Neutrophil (primary cell): ENCODE results near the gene CD6.

Experiments used
- H3K27ac ChIP-seq: fragments of 200-600 bp; sonication (generic); 2 replicates; pipeline ENCODE4 v1.5.1; 2016; ENCODE audit warnings: mild to moderate bottlenecking, moderate library complexity
- H3K27me3 ChIP-seq: fragments of 200-600 bp; sonication (generic); 2 replicates; pipeline ENCODE4 v1.6.0; 2016; ENCODE audit warnings: mild to moderate bottlenecking
- H3K36me3 ChIP-seq: fragments of 200-600 bp; sonication (generic); 2 replicates; pipeline ENCODE4 v1.5.1; 2017
- H3K4me1 ChIP-seq, 2 experiments: fragments of 200-600 bp in 1 of 2; sonication (generic) in 1 of 2; 1 replicate in 1 of 2; 2 replicates in 1 of 2; pipeline versions ENCODE4 v1.5.1 to v1.6.1; 2013 to 2016; ENCODE audit warnings: low read depth in 1 of 2, low read length in 1 of 2, mild to moderate bottlenecking in 1 of 2, moderate library complexity in 1 of 2; ENCODE audit not compliant: control insufficient read depth in 1 of 2, insufficient read depth in 1 of 2
- H3K4me3 ChIP-seq, 2 experiments: fragments of 200-600 bp in 1 of 2; sonication (generic) in 1 of 2; 1 replicate in 1 of 2; 2 replicates in 1 of 2; pipeline ENCODE4 v1.5.1; 2013 to 2016; ENCODE audit warnings: low read depth in 1 of 2, low read length in 1 of 2, mild to moderate bottlenecking in 1 of 2, moderate library complexity in 1 of 2
- H3K9me3 ChIP-seq: fragments of 200-600 bp; sonication (generic); 2 replicates; pipeline ENCODE4 v1.5.1; 2016
- CTCF ChIP-seq: fragments of 200-600 bp; sonication (generic); IDR thresholded peaks from 2 replicates; pipeline ENCODE4 v1.5.1; 2016; ENCODE audit warnings: antibody characterized with exemption

Gene CD6

GRCh38 chr11:60924110-60924905 is 47.2 kb upstream of the CD6 start, which contains the start of gene TMEM132A:
TMEM132A (plus strand) TSS chr11:60924460; CDS start chr11:60924634, 174 bp downstream.
- Histone ChIP-seq H3K27ac (no peak within 1 kb of the TSS), H3K36me3 (peaks cover 27% of the 10 kb centered on the region), H3K9me3 (no peaks in the 10 kb centered on the region), H3K4me1 (peaks cover 0 to 6% of the 10 kb centered on the region in 2 experiments), H3K4me3 (no peak within 1 kb of the TSS), H3K27me3 (peaks cover 69% of the 10 kb centered on the region)
- TF ChIP-seq CTCF, result no peak

GRCh38 chr11:60924906-60925853 is 46.3 kb upstream of the CD6 start:
- H3K27ac ChIP-seq, result no peak overlapping the region
- peaks cover 77% of the 10 kb centered on the region for H3K27me3 ChIP-seq
- no peaks in the 10 kb centered on the region for H3K9me3 ChIP-seq
- H3K4me1 ChIP-seq, result peaks cover 0 to 6% of the 10 kb centered on the region in 2 experiments
- TF ChIP-seq CTCF, result no peak
- H3K36me3 ChIP-seq, result peaks cover 24% of the 10 kb centered on the region
- no peak overlapping the region for H3K4me3 ChIP-seq

GRCh38 chr11:60925868-60926267 is 45.6 kb upstream of the CD6 start:
- Histone ChIP-seq H3K27ac (no peak overlapping the region), H3K36me3 (peaks cover 17% of the 10 kb centered on the region), H3K4me3 (no peak overlapping the region), H3K4me1 (peaks cover 0 to 6% of the 10 kb centered on the region in 2 experiments), H3K9me3 (no peaks in the 10 kb centered on the region), H3K27me3 (peaks cover 84% of the 10 kb centered on the region)
- no peak for TF ChIP-seq CTCF

- Histone ChIP-seq H3K4me3 (no peak overlapping the region), H3K36me3 (peaks cover 10% of the 10 kb centered on the region)
Observed at GRCh38 chr11:60926500-60926899, 45.0 kb upstream of the CD6 start.

More at GRCh38 chr11:60926500-60926899, 45.0 kb upstream of the CD6 start:
- Histone ChIP-seq H3K4me1 (peaks cover 0 to 6% of the 10 kb centered on the region in 2 experiments), H3K9me3 (no peaks in the 10 kb centered on the region), H3K27ac (no peak overlapping the region), H3K27me3 (peaks cover 91% of the 10 kb centered on the region)
- no peak for TF ChIP-seq CTCF
